Fibroblast of lung (primary cell): Measurements from ENCODE around the gene CCDC85A.

ENCODE experiments used
- EZH2 ChIP-seq: IDR thresholded peaks from 2 replicates; pipeline ENCODE4 v1.5.1; 2012; ENCODE audit warnings: low read length, control low read depth, mild to moderate bottlenecking; ENCODE audit errors: missing control alignments
- TF ChIP-seq, protein P1 (sequence below), 2 donors: IDR thresholded peaks in 1 of 2; conservative IDR thresholded peaks in 1 of 2; 1 replicate in 1 of 2; 2 replicates in 1 of 2; pipeline ENCODE4 v1.5.1; 2011 to 2012; ENCODE audit warnings: low read length in 2 of 2, control low read depth in 1 of 2, inconsistent platforms in 1 of 2, low read depth in 1 of 2, mild to moderate bottlenecking in 1 of 2

DNA sequence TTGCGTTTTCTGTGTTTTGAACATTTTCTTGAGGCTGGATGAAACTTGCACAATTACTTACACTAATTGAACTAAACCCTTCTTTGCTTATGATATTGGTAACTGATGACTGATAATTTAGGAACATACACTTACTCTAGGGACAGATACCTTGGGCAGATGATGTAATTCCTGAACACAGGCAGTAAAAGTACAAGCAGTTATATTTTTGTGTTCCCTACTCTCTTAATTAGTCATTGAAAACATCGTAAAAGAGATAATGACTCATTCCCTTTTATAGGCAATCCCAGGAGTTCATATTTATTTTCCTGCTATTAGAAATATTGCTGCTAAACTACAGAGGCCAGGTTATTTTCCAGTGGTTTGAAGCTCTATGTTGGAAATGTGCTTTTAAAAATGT, 46.4 kb downstream of the CCDC85A start:
- TF ChIP-seq, protein P1, sequence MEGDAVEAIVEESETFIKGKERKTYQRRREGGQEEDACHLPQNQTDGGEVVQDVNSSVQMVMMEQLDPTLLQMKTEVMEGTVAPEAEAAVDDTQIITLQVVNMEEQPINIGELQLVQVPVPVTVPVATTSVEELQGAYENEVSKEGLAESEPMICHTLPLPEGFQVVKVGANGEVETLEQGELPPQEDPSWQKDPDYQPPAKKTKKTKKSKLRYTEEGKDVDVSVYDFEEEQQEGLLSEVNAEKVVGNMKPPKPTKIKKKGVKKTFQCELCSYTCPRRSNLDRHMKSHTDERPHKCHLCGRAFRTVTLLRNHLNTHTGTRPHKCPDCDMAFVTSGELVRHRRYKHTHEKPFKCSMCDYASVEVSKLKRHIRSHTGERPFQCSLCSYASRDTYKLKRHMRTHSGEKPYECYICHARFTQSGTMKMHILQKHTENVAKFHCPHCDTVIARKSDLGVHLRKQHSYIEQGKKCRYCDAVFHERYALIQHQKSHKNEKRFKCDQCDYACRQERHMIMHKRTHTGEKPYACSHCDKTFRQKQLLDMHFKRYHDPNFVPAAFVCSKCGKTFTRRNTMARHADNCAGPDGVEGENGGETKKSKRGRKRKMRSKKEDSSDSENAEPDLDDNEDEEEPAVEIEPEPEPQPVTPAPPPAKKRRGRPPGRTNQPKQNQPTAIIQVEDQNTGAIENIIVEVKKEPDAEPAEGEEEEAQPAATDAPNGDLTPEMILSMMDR (conservative IDR thresholded peaks at IDR 0.05 in 1 of 2, IDR thresholded peaks at IDR 0.05 in 1 of 2; ENCODE audit: low read depth in 1 of 2, low read length in 2 of 2), result no peak
- TF ChIP-seq EZH2, result no peak
